Testis (tissue), 3 donors: ENCODE measurements around the gene GRM4. TPM values are rescaled to one million over a fixed set of nuclear protein-coding genes. Genes with fewer than 3 reads are reported as not detected.

ENCODE experiments used
- DNase-seq: peaks from one replicate; pipeline ENCODE4 v3.0.0-alpha.2; 2019
- H3K27ac ChIP-seq, 2 donors: fragments of 200-600 bp; sonication (generic); one replicate each; pipeline ENCODE4 v1.5.1; 2019
- H3K27me3 ChIP-seq: fragments of 200-600 bp; sonication (generic); one replicate; pipeline ENCODE4 v1.5.1; 2019
- H3K36me3 ChIP-seq: fragments of 200-600 bp; sonication (generic); one replicate; pipeline ENCODE4 v1.5.1; 2017; ENCODE audit warnings: low read depth; ENCODE audit errors: missing control alignments
- H3K4me1 ChIP-seq: fragments of 200-600 bp; sonication (generic); one replicate; pipeline ENCODE4 v1.5.1; 2019
- H3K4me3 ChIP-seq, 2 donors: fragments of 200-600 bp; sonication (generic); one replicate each; pipeline ENCODE4 v1.5.1; 2017 to 2019
- H3K9me3 ChIP-seq: fragments of 200-600 bp; sonication (generic); one replicate; pipeline ENCODE4 v1.5.1; 2017
- CTCF ChIP-seq, 3 experiments: fragments of 450-650 bp in 2 of 3; fragments of 200-600 bp in 1 of 3; sonication (generic) in 1 of 3; IDR thresholded peaks; one replicate each; pipeline ENCODE4 v1.5.1; 2016 to 2019; ENCODE audit warnings: antibody characterized with exemption in 3 of 3, mild to moderate bottlenecking in 2 of 3, moderate library complexity in 1 of 3
- POLR2A ChIP-seq: fragments of 450-650 bp; IDR thresholded peaks from one replicate; pipeline ENCODE4 v1.6.1; 2017; ENCODE audit warnings: antibody characterized with exemption, mild to moderate bottlenecking, moderate library complexity
- WGBS, 2 donors: methylation state at CpG; one replicate each; pipeline ENCODE4 v1.1.5; 2018; 5-methylcytosine and 5-hydroxymethylcytosine counted together
- intact Hi-C: fragments of 100-400 bp; cut with DNase I; formaldehyde crosslinking; loops from one replicate; pipeline ENCODE4 v1.15.1; 2023; ENCODE audit warnings: low total_unique reads
- polyA plus RNA-seq: library from polyadenylated mRNA; stranded (reverse); fragments of 350-450 nt; fragmentation: Illumina TruSeq; extraction: RNeasy Lipid Tissue Mini Kit (QIAGEN cat#74804); gene quantifications from one replicate; pipeline ENCODE4 v1.2.3, GENCODE V29; 2014; ENCODE audit warnings: low read depth, low replicate concordance; ENCODE audit not compliant: insufficient read depth
- total RNA-seq, 2 donors: library from RNA; depleted of rRNA; stranded (reverse); fragments of >200 nt; gene quantifications; one replicate each; pipeline ENCODE4 v1.2.3, GENCODE V29; 2016

GRM4 gene
- total and polyA plus RNA-seq, 3 donors from 2014 or later, result 1.6 to 3.5 (median 3.5) TPM

DNA sequence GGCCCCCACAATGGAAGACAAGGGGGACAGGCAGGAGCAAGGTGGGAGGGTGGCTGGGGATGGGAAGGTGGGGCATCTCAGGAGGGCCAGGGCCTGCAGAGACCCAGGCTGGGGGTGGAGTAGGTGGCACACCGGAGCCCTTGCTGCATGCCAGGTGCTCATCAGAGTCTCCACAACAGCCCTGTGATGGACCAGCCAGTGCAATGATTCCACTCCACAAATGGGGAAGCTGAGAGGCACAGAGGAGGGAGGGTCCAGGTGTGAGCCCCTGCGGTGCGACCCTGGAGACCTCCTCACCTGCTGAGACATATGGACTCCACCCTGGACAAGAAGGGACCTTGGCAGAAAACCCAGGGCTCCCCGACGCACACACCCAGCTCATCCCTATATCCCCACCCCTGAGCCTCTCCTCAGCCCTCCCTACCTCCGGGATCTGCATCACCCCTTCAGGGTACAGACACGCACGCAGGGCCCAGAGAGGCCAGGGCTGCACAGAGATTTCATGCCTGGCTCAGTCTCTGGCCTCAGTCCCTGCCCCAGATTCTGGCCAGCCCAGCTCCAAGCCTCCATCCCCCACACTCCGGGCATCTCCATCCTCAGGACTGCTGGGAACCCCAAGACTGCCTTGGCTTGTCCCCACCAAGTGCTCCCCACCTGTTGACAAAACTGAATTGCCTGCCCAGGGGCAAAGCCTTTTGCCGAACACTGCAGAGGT, 7.1 kb upstream of the GRM4 start:
- no peaks in the 10 kb centered on the region for H3K9me3 ChIP-seq
- TF ChIP-seq CTCF (IDR thresholded peaks at IDR 0.05), result no peak
- TF ChIP-seq POLR2A, result no peak
- H3K36me3 ChIP-seq, result no peaks in the 10 kb centered on the region
- H3K4me1 ChIP-seq, result no peaks in the 10 kb centered on the region
- no peak for DNase-seq
- H3K27ac ChIP-seq, result no peak overlapping the region
- intact Hi-C loops, result loop anchor here (10.0 kb wide), 2 partner anchors 398 to 568 kb away; partner anchors contain the start of gene BAK1
- H3K4me3 ChIP-seq, result no peak overlapping the region
- no peaks in the 10 kb centered on the region for H3K27me3 ChIP-seq
- WGBS, 2 donors, result 91 to 94% methylated on average over 7 to 10 of the region's 10 CpGs

- intact Hi-C loops, result loop anchor here (10.0 kb wide), 2 partner anchors 397 to 567 kb away; partner anchors contain the start of gene BAK1
- DNase-seq, result no peak
- no peak overlapping the region for H3K27ac ChIP-seq
- no peak for TF ChIP-seq POLR2A
- TF ChIP-seq CTCF (IDR thresholded peaks at IDR 0.05), result no peak
- 45 to 66% methylated on average over 2 to 9 of the region's 9 CpGs for WGBS, 2 donors
- H3K9me3 ChIP-seq, result no peaks in the 10 kb centered on the region
- no peaks in the 10 kb centered on the region for H3K36me3 ChIP-seq
- H3K4me1 ChIP-seq, result no peaks in the 10 kb centered on the region
- no peak overlapping the region for H3K4me3 ChIP-seq
- no peaks in the 10 kb centered on the region for H3K27me3 ChIP-seq
Measured at GRCh38 chr6:34152042-34152524, 6.2 kb upstream of the GRM4 start.

- intact Hi-C loops, result loop anchor here (10.0 kb wide), 2 partner anchors 397 to 567 kb away; partner anchors contain the start of gene BAK1
- no peaks in the 10 kb centered on the region for H3K27me3 ChIP-seq
- no peak for DNase-seq
Measured at GRCh38 chr6:34151321-34152041, 5.6 kb upstream of the GRM4 start.

DNA sequence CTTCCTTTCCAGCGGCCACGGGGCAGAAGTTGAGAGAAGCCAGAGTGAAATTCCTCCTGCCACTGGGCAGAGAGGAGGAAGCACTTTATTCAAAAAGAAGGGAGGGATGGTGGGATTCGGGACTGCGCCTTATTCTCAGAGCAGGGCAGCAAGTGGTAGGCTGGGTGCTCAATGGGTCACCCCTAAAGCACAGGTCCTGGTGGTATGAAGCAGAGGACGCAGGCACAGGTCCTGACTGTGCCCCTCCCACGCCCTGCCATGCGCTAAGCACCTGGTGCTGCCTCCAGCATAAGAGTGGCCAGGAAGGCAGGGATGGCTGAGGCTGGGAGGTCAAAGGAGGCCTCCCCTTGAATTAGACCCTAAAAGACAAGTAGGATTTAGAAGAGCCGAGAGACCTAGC, 4.9 kb upstream of the GRM4 start:
- H3K27me3 ChIP-seq, result no peaks in the 10 kb centered on the region

More at GRCh38 chr6:34151321-34152041, 5.6 kb upstream of the GRM4 start:
- no peak overlapping the region for H3K4me3 ChIP-seq
- H3K4me1 ChIP-seq, result no peaks in the 10 kb centered on the region
- TF ChIP-seq POLR2A (no peak), CTCF (IDR thresholded peaks at IDR 0.05) (no peak)
- no peak overlapping the region for H3K27ac ChIP-seq
- WGBS, 2 donors, result 50 to 64% methylated on average over 18 to 21 of the region's 21 CpGs
- H3K36me3 ChIP-seq, result no peaks in the 10 kb centered on the region
- H3K9me3 ChIP-seq, result no peaks in the 10 kb centered on the region

More for the DNA sequence above, 4.9 kb upstream of the GRM4 start:
- Histone ChIP-seq H3K27ac (no peak overlapping the region), H3K4me3 (no peak overlapping the region), H3K36me3 (no peaks in the 10 kb centered on the region), H3K9me3 (no peaks in the 10 kb centered on the region), H3K4me1 (peaks cover 1% of the 10 kb centered on the region)
- intact Hi-C loops, result loop anchor here (10.0 kb wide), 2 partner anchors 396 to 566 kb away; partner anchors contain the start of gene BAK1
- WGBS, 2 donors, result 67 to 83% methylated on average over 8 of the region's 8 CpGs
- DNase-seq, result no peak
- TF ChIP-seq CTCF (IDR thresholded peaks at IDR 0.05) (no peak), POLR2A (no peak)
